Mammary epithelial cell (primary cell): ENCODE measurements around the gene USP3.

Experiments
- EZH2 ChIP-seq: IDR thresholded peaks from 2 replicates; pipeline ENCODE4 v1.6.1; 2012; ENCODE audit warnings: low read length, inconsistent platforms, borderline replicate concordance
- TF ChIP-seq, protein P1 (sequence below), 2 donors: IDR thresholded peaks in 1 of 2; conservative IDR thresholded peaks in 1 of 2; 2 replicates each; pipeline ENCODE4 v1.5.1; 2011 to 2012; ENCODE audit warnings: inconsistent platforms in 2 of 2, low read length in 2 of 2, mild to moderate bottlenecking in 2 of 2, control low read depth in 1 of 2, low read depth in 1 of 2; ENCODE audit not compliant: insufficient read depth in 1 of 2; ENCODE audit errors: extremely low read depth in 1 of 2

DNA sequence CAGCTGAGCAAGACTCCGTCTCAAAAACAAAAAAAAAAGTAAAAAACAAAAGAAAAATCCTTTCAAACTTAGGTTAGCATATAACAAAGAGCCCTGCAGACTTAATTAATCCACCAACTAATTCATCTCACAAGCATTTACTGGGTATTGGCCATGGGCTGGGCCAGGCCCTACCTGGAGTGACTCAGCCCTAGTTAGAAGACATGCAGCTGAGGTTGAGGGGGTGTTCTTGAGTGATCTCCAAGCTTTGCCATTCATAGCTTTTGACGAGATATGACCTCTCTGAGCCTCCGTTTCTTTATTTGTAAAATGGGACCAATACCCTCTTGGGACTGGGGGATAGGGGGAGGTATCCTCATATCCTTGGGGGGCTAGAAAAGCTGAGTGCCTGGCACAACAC lies 100.6 kb downstream of the USP3 start:
- TF ChIP-seq, protein P1, sequence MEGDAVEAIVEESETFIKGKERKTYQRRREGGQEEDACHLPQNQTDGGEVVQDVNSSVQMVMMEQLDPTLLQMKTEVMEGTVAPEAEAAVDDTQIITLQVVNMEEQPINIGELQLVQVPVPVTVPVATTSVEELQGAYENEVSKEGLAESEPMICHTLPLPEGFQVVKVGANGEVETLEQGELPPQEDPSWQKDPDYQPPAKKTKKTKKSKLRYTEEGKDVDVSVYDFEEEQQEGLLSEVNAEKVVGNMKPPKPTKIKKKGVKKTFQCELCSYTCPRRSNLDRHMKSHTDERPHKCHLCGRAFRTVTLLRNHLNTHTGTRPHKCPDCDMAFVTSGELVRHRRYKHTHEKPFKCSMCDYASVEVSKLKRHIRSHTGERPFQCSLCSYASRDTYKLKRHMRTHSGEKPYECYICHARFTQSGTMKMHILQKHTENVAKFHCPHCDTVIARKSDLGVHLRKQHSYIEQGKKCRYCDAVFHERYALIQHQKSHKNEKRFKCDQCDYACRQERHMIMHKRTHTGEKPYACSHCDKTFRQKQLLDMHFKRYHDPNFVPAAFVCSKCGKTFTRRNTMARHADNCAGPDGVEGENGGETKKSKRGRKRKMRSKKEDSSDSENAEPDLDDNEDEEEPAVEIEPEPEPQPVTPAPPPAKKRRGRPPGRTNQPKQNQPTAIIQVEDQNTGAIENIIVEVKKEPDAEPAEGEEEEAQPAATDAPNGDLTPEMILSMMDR (conservative IDR thresholded peaks at IDR 0.05 in 1 of 2, IDR thresholded peaks at IDR 0.05 in 1 of 2; ENCODE audit: extremely low read depth in 1 of 2, insufficient read depth in 1 of 2, low read depth in 1 of 2, low read length in 2 of 2): no peak
- TF ChIP-seq EZH2: no peak
